Liver (tissue), 3 donors: ENCODE measurements around the gene MPRIP.

ENCODE experiments used
- RAD21 ChIP-seq, 2 donors: IDR thresholded peaks; 2 replicates each; pipeline ENCODE4 v1.6.1; 2016; ENCODE audit warnings: antibody characterized with exemption in 2 of 2, mild to moderate bottlenecking in 2 of 2
- TAF1 ChIP-seq: conservative IDR thresholded peaks from 2 replicates; pipeline ENCODE4 v1.6.1; 2016; ENCODE audit warnings: antibody characterized with exemption, mild to moderate bottlenecking
- TF ChIP-seq, protein P1 (sequence below): IDR thresholded peaks from 2 replicates; pipeline ENCODE4 v1.6.1; 2016; ENCODE audit warnings: antibody characterized with exemption, mild to moderate bottlenecking
- TF ChIP-seq, protein P2 (sequence below): fragments of 150-350 bp; IDR thresholded peaks from 2 replicates; pipeline ENCODE4 v1.5.1; 2017; ENCODE audit warnings: improper control_type of control experiment, low read depth, low read length; ENCODE audit not compliant: missing input control
- TF ChIP-seq, protein P3 (sequence below): IDR thresholded peaks from 2 replicates; pipeline ENCODE4 v1.6.1; 2016; ENCODE audit warnings: antibody characterized with exemption
- donor health status: healthy.
- donor health status: healthy.

DNA sequence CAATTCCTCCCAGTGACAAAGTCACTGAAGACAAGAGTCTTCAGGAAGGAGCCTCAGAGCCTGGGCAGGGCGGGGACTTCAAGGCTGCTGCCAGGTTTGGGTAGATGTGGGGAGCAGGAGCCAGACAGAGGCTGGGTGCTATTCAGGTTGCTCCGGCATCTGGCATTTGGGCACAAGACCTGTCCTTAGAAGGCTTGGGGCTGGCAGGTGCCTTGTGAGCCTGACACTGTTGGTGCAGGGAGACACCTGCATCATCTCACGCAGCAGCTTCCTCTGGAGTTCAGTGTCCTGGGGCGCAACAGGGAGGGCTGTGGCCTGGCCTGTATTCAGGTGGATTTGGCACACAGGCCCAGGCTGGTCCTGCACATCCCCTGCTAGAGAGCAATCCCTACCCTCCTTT is 65.0 kb downstream of the MPRIP start:
- TF ChIP-seq TAF1: no peak
- TF ChIP-seq, protein P1, sequence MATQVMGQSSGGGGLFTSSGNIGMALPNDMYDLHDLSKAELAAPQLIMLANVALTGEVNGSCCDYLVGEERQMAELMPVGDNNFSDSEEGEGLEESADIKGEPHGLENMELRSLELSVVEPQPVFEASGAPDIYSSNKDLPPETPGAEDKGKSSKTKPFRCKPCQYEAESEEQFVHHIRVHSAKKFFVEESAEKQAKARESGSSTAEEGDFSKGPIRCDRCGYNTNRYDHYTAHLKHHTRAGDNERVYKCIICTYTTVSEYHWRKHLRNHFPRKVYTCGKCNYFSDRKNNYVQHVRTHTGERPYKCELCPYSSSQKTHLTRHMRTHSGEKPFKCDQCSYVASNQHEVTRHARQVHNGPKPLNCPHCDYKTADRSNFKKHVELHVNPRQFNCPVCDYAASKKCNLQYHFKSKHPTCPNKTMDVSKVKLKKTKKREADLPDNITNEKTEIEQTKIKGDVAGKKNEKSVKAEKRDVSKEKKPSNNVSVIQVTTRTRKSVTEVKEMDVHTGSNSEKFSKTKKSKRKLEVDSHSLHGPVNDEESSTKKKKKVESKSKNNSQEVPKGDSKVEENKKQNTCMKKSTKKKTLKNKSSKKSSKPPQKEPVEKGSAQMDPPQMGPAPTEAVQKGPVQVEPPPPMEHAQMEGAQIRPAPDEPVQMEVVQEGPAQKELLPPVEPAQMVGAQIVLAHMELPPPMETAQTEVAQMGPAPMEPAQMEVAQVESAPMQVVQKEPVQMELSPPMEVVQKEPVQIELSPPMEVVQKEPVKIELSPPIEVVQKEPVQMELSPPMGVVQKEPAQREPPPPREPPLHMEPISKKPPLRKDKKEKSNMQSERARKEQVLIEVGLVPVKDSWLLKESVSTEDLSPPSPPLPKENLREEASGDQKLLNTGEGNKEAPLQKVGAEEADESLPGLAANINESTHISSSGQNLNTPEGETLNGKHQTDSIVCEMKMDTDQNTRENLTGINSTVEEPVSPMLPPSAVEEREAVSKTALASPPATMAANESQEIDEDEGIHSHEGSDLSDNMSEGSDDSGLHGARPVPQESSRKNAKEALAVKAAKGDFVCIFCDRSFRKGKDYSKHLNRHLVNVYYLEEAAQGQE: no peak
- TF ChIP-seq, protein P2, sequence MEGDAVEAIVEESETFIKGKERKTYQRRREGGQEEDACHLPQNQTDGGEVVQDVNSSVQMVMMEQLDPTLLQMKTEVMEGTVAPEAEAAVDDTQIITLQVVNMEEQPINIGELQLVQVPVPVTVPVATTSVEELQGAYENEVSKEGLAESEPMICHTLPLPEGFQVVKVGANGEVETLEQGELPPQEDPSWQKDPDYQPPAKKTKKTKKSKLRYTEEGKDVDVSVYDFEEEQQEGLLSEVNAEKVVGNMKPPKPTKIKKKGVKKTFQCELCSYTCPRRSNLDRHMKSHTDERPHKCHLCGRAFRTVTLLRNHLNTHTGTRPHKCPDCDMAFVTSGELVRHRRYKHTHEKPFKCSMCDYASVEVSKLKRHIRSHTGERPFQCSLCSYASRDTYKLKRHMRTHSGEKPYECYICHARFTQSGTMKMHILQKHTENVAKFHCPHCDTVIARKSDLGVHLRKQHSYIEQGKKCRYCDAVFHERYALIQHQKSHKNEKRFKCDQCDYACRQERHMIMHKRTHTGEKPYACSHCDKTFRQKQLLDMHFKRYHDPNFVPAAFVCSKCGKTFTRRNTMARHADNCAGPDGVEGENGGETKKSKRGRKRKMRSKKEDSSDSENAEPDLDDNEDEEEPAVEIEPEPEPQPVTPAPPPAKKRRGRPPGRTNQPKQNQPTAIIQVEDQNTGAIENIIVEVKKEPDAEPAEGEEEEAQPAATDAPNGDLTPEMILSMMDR: no peak
- TF ChIP-seq, protein P3, sequence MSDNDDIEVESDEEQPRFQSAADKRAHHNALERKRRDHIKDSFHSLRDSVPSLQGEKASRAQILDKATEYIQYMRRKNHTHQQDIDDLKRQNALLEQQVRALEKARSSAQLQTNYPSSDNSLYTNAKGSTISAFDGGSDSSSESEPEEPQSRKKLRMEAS: no peak
- TF ChIP-seq RAD21 (IDR thresholded peaks at IDR 0.05): no peak
